Osteoblast (primary cell): ENCODE results near the gene TMEM63A. TPM values are rescaled to one million over a fixed set of nuclear protein-coding genes. Genes with fewer than 3 reads are reported as not detected.
"Not testable (repeated sequence)": the region's sequence is repeated elsewhere in the genome, so short reads cannot be mapped to it uniquely, and the experiment has no call there.

Experiments used
- DNase-seq: peaks from one replicate; pipeline ENCODE4 v3.0.0; 2011; ENCODE audit warnings: low spot score, mixed read lengths; ENCODE audit not compliant: insufficient read length; ENCODE audit errors: missing footprints
- H2AFZ ChIP-seq: 2 replicates; pipeline ENCODE4 v1.6.0; 2011; ENCODE audit warnings: mild to moderate bottlenecking, low read length
- H3K27ac ChIP-seq: 2 replicates; pipeline ENCODE4 v1.5.1; 2011; ENCODE audit warnings: mild to moderate bottlenecking, low read depth, low read length, moderate library complexity
- H3K27me3 ChIP-seq: 2 replicates; pipeline ENCODE4 v1.6.0; 2012; ENCODE audit warnings: mild to moderate bottlenecking, control low read depth, inconsistent platforms, low read length, moderate library complexity; ENCODE audit not compliant: insufficient read depth
- H3K36me3 ChIP-seq: 2 replicates; pipeline ENCODE4 v1.5.1; 2011; ENCODE audit warnings: mild to moderate bottlenecking, low read length, control low read depth, moderate library complexity; ENCODE audit not compliant: insufficient read depth
- H3K4me1 ChIP-seq: 2 replicates; pipeline ENCODE4 v1.5.1; 2011; ENCODE audit warnings: mild to moderate bottlenecking, low read length, control low read depth, moderate library complexity; ENCODE audit not compliant: insufficient read depth
- H3K4me2 ChIP-seq: 2 replicates; pipeline ENCODE4 v1.6.0; 2011; ENCODE audit warnings: mild to moderate bottlenecking, low read length; ENCODE audit not compliant: insufficient read depth
- H3K4me3 ChIP-seq: fragments of 200-600 bp; sonication (generic); 3 replicates; pipeline ENCODE4 v1.5.1; 2012; ENCODE audit warnings: mild to moderate bottlenecking, low read length, inconsistent platforms; ENCODE audit not compliant: insufficient read depth
- H3K79me2 ChIP-seq: 2 replicates; pipeline ENCODE4 v1.6.0; 2012; ENCODE audit warnings: mild to moderate bottlenecking, low read length, control low read depth, inconsistent platforms; ENCODE audit not compliant: insufficient read depth
- H3K9me3 ChIP-seq: 2 replicates; pipeline ENCODE4 v1.5.1; 2011; ENCODE audit warnings: low read depth, low read length, control low read depth
- H4K20me1 ChIP-seq: 2 replicates; pipeline ENCODE4 v1.6.0; 2012; ENCODE audit warnings: mild to moderate bottlenecking, low read length, control low read depth; ENCODE audit not compliant: insufficient read depth
- CTCF ChIP-seq: IDR thresholded peaks from 2 replicates; pipeline ENCODE4 v1.5.1; 2011; ENCODE audit warnings: mild to moderate bottlenecking, low read depth, low read length, moderate library complexity; ENCODE audit errors: extremely low read depth
- total RNA-seq: library from RNA; depleted of rRNA; stranded (reverse); fragments of >200 nt; gene quantifications from 2 replicates; pipeline ENCODE4 v1.2.3, GENCODE V29; 2012

TMEM63A gene
- total RNA-seq, 1 donor, result 23.2 TPM

- Histone ChIP-seq H3K36me3 (no peaks in the 10 kb centered on the region), H4K20me1 (no peaks in the 10 kb centered on the region), H3K4me1 (peaks cover 5% of the 10 kb centered on the region), H3K79me2 (no peaks in the 10 kb centered on the region), H2AFZ (no peak overlapping the region), H3K4me3 (no peak overlapping the region), H3K9me3 (no peaks in the 10 kb centered on the region), H3K27me3 (no peaks in the 10 kb centered on the region), H3K27ac (no peak overlapping the region), H3K4me2 (no peak overlapping the region)
- no peak for DNase-seq
- TF ChIP-seq CTCF, result no peak
These were observed 7.6 kb upstream of the TMEM63A start for GRCh38 chr1:225889743-225890142.

- Histone ChIP-seq H2AFZ (no peak within 1 kb of the TSS), H3K27ac (no peak within 1 kb of the TSS), H4K20me1 (no peaks in the 10 kb centered on the region), H3K4me3 (no peak within 1 kb of the TSS), H3K4me2 (no peak within 1 kb of the TSS), H3K36me3 (no peaks in the 10 kb centered on the region), H3K79me2 (no peaks in the 10 kb centered on the region), H3K27me3 (no peaks in the 10 kb centered on the region), H3K9me3 (no peaks in the 10 kb centered on the region), H3K4me1 (peaks cover 5% of the 10 kb centered on the region)
- TF ChIP-seq CTCF, result no peak
- peak; percentile 73 for DNase-seq
These were observed 6.9 kb upstream of the TMEM63A start, which contains the start of gene LEFTY1 for GRCh38 chr1:225888898-225889601. LEFTY1 (minus strand) TSS chr1:225889146; CDS start chr1:225889066, 80 bp downstream.

- no peaks in the 10 kb centered on the region for H3K36me3 ChIP-seq
- H3K79me2 ChIP-seq, result no peaks in the 10 kb centered on the region
- no peak for TF ChIP-seq CTCF
- H3K27ac ChIP-seq, result no peak overlapping the region
- no peaks in the 10 kb centered on the region for H4K20me1 ChIP-seq
- no peaks in the 10 kb centered on the region for H3K27me3 ChIP-seq
- no peak overlapping the region for H3K4me2 ChIP-seq
- no peak overlapping the region for H2AFZ ChIP-seq
- peak; percentile 74 for DNase-seq
- H3K4me3 ChIP-seq, result no peak overlapping the region
- peaks cover 5% of the 10 kb centered on the region for H3K4me1 ChIP-seq
- no peaks in the 10 kb centered on the region for H3K9me3 ChIP-seq
These were observed 6.2 kb upstream of the TMEM63A start for GRCh38 chr1:225888289-225888897.

- H3K79me2 ChIP-seq, H2AFZ ChIP-seq, H3K4me3 ChIP-seq, H3K9me3 ChIP-seq, H4K20me1 ChIP-seq, H3K27ac ChIP-seq, H3K36me3 ChIP-seq, H3K27me3 ChIP-seq, H3K4me1 ChIP-seq, H3K4me2 ChIP-seq, DNase-seq: not testable (repeated sequence)
These were observed 5.5 kb upstream of the TMEM63A start for GRCh38 chr1:225887554-225888288.
